HEK293 (cell line): ENCODE data around the gene TKTL1.

ENCODE experiments used
- CTCF ChIP-seq: fragments of 450-650 bp; formaldehyde crosslinking; IDR thresholded peaks from 2 replicates; pipeline ENCODE4 v1.5.1; 2016; ENCODE audit warnings: missing biosample characterization, missing genetic modification characterization
- FEZF1 ChIP-seq: fragments of 450-650 bp; formaldehyde crosslinking; IDR thresholded peaks from 2 replicates; pipeline ENCODE4 v1.5.1; 2016; ENCODE audit warnings: missing biosample characterization, missing genetic modification characterization
- REPIN1 ChIP-seq: fragments of 450-650 bp; formaldehyde crosslinking; IDR thresholded peaks from 2 replicates; pipeline ENCODE4 v1.5.1; 2017; ENCODE audit warnings: missing biosample characterization, missing genetic modification characterization, low read depth
- YY2 ChIP-seq: fragments of 450-650 bp; formaldehyde crosslinking; IDR thresholded peaks from 2 replicates; pipeline ENCODE4 v1.5.1; 2016; ENCODE audit warnings: missing biosample characterization, missing genetic modification characterization
- ZBTB11 ChIP-seq: fragments of 450-650 bp; formaldehyde crosslinking; conservative IDR thresholded peaks from 2 replicates; pipeline ENCODE4 v1.5.1; 2016; ENCODE audit warnings: low read depth, missing biosample characterization, missing genetic modification characterization
- ZBTB17 ChIP-seq: fragments of 450-650 bp; formaldehyde crosslinking; IDR thresholded peaks from 2 replicates; pipeline ENCODE4 v1.5.1; 2016; ENCODE audit warnings: missing biosample characterization, missing genetic modification characterization
- ZBTB26 ChIP-seq: fragments of 450-650 bp; formaldehyde crosslinking; optimal IDR thresholded peaks from 2 replicates; pipeline ENCODE3; 2016; ENCODE audit warnings: missing biosample characterization, mild to moderate bottlenecking, missing genetic modification characterization
- ZFHX2 ChIP-seq: fragments of 450-650 bp; formaldehyde crosslinking; conservative IDR thresholded peaks from 2 replicates; pipeline ENCODE4 v1.5.1; 2016; ENCODE audit warnings: missing biosample characterization, missing genetic modification characterization
- ZNF112 ChIP-seq: fragments of 450-650 bp; formaldehyde crosslinking; IDR thresholded peaks from 2 replicates; pipeline ENCODE4 v1.5.0; 2017; ENCODE audit warnings: missing biosample characterization, missing genetic modification characterization
- ZNF133 ChIP-seq: fragments of 450-650 bp; formaldehyde crosslinking; IDR thresholded peaks from 2 replicates; pipeline ENCODE4 v1.5.1; 2016; ENCODE audit warnings: missing biosample characterization, missing genetic modification characterization
- ZNF138 ChIP-seq: fragments of 450-650 bp; formaldehyde crosslinking; IDR thresholded peaks from 2 replicates; pipeline ENCODE4 v1.5.1; 2016; ENCODE audit warnings: missing biosample characterization, missing genetic modification characterization, borderline replicate concordance
- ZNF148 ChIP-seq: fragments of 450-650 bp; formaldehyde crosslinking; IDR thresholded peaks from 2 replicates; pipeline ENCODE4 v1.5.0; 2017; ENCODE audit warnings: missing biosample characterization, missing genetic modification characterization, borderline replicate concordance
- ZNF157 ChIP-seq: fragments of 450-650 bp; formaldehyde crosslinking; IDR thresholded peaks from 2 replicates; pipeline ENCODE4 v1.5.1; 2016; ENCODE audit warnings: missing biosample characterization, missing genetic modification characterization
- ZNF2 ChIP-seq: fragments of 450-650 bp; formaldehyde crosslinking; IDR thresholded peaks from 2 replicates; pipeline ENCODE4 v1.5.1; 2016; ENCODE audit warnings: missing biosample characterization, missing genetic modification characterization
- ZNF623 ChIP-seq: fragments of 450-650 bp; formaldehyde crosslinking; IDR thresholded peaks from 2 replicates; pipeline ENCODE4 v1.5.1; 2016; ENCODE audit warnings: missing biosample characterization, missing genetic modification characterization
- ZNF629 ChIP-seq: fragments of 450-650 bp; formaldehyde crosslinking; IDR thresholded peaks from 2 replicates; pipeline ENCODE4 v1.5.1; 2017; ENCODE audit warnings: missing biosample characterization, missing genetic modification characterization
- ZNF654 ChIP-seq: fragments of 450-650 bp; formaldehyde crosslinking; IDR thresholded peaks from 2 replicates; pipeline ENCODE4 v1.5.1; 2016; ENCODE audit warnings: low read depth, missing biosample characterization, missing genetic modification characterization
- ZNF837 ChIP-seq: fragments of 450-650 bp; formaldehyde crosslinking; IDR thresholded peaks from 2 replicates; pipeline ENCODE4 v1.5.1; 2016; ENCODE audit warnings: missing biosample characterization, missing genetic modification characterization
- ZSCAN16 ChIP-seq: fragments of 450-650 bp; formaldehyde crosslinking; IDR thresholded peaks from 2 replicates; pipeline ENCODE4 v1.5.1; 2016; ENCODE audit warnings: missing biosample characterization, missing genetic modification characterization
- TF ChIP-seq, protein P1 (sequence below): fragments of 450-650 bp; formaldehyde crosslinking; IDR thresholded peaks from 2 replicates; pipeline ENCODE4 v1.5.1; 2016; ENCODE audit warnings: missing biosample characterization, missing genetic modification characterization
- TF ChIP-seq, protein P2 (sequence below): fragments of 450-650 bp; formaldehyde crosslinking; IDR thresholded peaks from 2 replicates; pipeline ENCODE4 v1.5.1; 2016; ENCODE audit warnings: missing biosample characterization, missing genetic modification characterization
- TF ChIP-seq, protein P3 (sequence below): fragments of 450-650 bp; formaldehyde crosslinking; IDR thresholded peaks from 2 replicates; pipeline ENCODE4 v1.5.1; 2016; ENCODE audit warnings: missing biosample characterization, missing genetic modification characterization
- TF ChIP-seq, protein P4 (sequence below): fragments of 450-650 bp; IDR thresholded peaks from 2 replicates; pipeline ENCODE4 v1.5.1; 2018; ENCODE audit warnings: missing biosample characterization, mild to moderate bottlenecking, missing genetic modification characterization

The TKTL1 gene

GRCh38 chrX:154308108-154308946, 12.7 kb downstream of the TKTL1 start (continued):
- TF ChIP-seq ZBTB26 (tag by site-specific recombination) (no peak), ZNF157 (tag by site-specific recombination) (no peak), REPIN1 (no peak), ZNF837 (no peak), ZNF148 (tag by site-specific recombination) (no peak), ZNF112 (tag by site-specific recombination) (no peak), ZNF2 (tag by site-specific recombination) (no peak), FEZF1 (tag by site-specific recombination) (no peak), ZNF623 (tag by site-specific recombination) (peak; percentile 70), YY2 (tag by site-specific recombination) (no peak), ZBTB11 (no peak), ZNF654 (tag by site-specific recombination) (peak; percentile 37), ZFHX2 (peak; percentile 24; the same call in 1 of the 2 replicates), ZNF138 (tag by site-specific recombination) (no peak), ZNF629 (no peak), CTCF (tag by site-specific recombination) (peak; percentile 52; the same call in 1 of the 2 replicates), ZBTB17 (peak; percentile 70), ZSCAN16 (tag by site-specific recombination) (peak; percentile 39; the same call in 1 of the 2 replicates), ZNF133 (tag by site-specific recombination) (no peak)
- TF ChIP-seq, protein P1, sequence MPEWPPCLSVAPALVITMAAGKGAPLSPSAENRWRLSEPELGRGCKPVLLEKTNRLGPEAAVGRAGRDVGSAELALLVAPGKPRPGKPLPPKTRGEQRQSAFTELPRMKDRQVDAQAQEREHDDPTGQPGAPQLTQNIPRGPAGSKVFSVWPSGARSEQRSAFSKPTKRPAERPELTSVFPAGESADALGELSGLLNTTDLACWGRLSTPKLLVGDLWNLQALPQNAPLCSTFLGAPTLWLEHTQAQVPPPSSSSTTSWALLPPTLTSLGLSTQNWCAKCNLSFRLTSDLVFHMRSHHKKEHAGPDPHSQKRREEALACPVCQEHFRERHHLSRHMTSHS (tag by site-specific recombination), result no peak
- TF ChIP-seq, protein P2, sequence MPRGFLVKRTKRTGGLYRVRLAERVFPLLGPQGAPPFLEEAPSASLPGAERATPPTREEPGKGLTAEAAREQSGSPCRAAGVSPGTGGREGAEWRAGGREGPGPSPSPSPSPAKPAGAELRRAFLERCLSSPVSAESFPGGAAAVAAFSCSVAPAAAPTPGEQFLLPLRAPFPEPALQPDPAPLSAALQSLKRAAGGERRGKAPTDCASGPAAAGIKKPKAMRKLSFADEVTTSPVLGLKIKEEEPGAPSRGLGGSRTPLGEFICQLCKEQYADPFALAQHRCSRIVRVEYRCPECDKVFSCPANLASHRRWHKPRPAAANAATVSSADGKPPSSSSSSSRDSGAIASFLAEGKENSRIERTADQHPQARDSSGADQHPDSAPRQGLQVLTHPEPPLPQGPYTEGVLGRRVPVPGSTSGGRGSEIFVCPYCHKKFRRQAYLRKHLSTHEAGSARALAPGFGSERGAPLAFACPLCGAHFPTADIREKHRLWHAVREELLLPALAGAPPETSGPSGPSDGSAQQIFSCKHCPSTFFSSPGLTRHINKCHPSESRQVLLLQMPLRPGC (tag by site-specific recombination), result no peak
- TF ChIP-seq, protein P3, sequence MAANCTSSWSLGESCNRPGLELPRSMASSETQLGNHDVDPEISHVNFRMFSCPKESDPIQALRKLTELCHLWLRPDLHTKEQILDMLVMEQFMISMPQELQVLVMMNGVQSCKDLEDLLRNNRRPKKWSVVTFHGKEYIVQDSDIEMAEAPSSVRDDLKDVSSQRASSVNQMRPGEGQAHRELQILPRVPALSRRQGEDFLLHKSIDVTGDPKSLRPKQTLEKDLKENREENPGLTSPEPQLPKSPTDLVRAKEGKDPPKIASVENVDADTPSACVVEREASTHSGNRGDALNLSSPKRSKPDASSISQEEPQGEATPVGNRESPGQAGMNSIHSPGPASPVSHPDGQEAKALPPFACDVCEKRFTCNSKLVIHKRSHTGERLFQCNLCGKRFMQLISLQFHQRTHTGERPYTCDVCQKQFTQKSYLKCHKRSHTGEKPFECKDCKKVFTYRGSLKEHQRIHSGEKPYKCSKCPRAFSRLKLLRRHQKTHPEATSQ (tag by site-specific recombination), result no peak
- TF ChIP-seq, protein P4, sequence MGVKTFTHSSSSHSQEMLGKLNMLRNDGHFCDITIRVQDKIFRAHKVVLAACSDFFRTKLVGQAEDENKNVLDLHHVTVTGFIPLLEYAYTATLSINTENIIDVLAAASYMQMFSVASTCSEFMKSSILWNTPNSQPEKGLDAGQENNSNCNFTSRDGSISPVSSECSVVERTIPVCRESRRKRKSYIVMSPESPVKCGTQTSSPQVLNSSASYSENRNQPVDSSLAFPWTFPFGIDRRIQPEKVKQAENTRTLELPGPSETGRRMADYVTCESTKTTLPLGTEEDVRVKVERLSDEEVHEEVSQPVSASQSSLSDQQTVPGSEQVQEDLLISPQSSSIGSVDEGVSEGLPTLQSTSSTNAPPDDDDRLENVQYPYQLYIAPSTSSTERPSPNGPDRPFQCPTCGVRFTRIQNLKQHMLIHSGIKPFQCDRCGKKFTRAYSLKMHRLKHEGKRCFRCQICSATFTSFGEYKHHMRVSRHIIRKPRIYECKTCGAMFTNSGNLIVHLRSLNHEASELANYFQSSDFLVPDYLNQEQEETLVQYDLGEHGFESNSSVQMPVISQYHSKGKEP (tag by site-specific recombination), result no peak
